K562 (cell line): ENCODE data around the gene BRME1. TPM values are rescaled to one million over a fixed set of nuclear protein-coding genes. Genes with fewer than 3 reads are reported as not detected.

Source experiments
- ARHGAP35 ChIP-seq: fragments of 450-650 bp; IDR thresholded peaks from 2 replicates; pipeline ENCODE4 v1.6.1; 2018; ENCODE audit not compliant: partially characterized antibody
- E2F6 ChIP-seq, 2 experiments: IDR thresholded peaks; 2 replicates each; pipeline ENCODE4 v1.6.1; 2011; ENCODE audit warnings: borderline replicate concordance in 1 of 2, control low read depth in 1 of 2, low read depth in 1 of 2, low read length in 1 of 2, mild to moderate bottlenecking in 1 of 2, mixed read lengths in 1 of 2, moderate library complexity in 1 of 2; ENCODE audit not compliant: insufficient read depth in 1 of 2, insufficient read length in 1 of 2, poor library complexity in 1 of 2, severe bottlenecking in 1 of 2; ENCODE audit errors: extremely low read depth in 1 of 2
- ELF2 ChIP-seq: fragments of 250-450 bp; sonication (Bioruptor Pico); IDR thresholded peaks from 2 replicates; pipeline ENCODE4 v1.5.0; 2021; ENCODE audit warnings: mild to moderate bottlenecking
- FOXJ2 ChIP-seq: fragments of 200-800 bp; sonication (Bioruptor generic); IDR thresholded peaks from 2 replicates; pipeline ENCODE4 v1.6.1; 2016; ENCODE audit warnings: missing genetic modification characterization, missing compliant biosample characterization
- FOXO4 ChIP-seq: fragments of 450-650 bp; formaldehyde crosslinking; IDR thresholded peaks from 2 replicates; pipeline ENCODE4 v1.4.0; 2020; ENCODE audit warnings: mild to moderate bottlenecking, moderate library complexity
- GTF2E2 ChIP-seq: fragments of 200-800 bp; sonication (Bioruptor generic); IDR thresholded peaks from 2 replicates; pipeline ENCODE4 v1.6.1; 2016; ENCODE audit warnings: missing genetic modification characterization, missing compliant biosample characterization
- KHSRP ChIP-seq: fragments of 450-650 bp; IDR thresholded peaks from 2 replicates; pipeline ENCODE4 v1.6.1; 2017
- MBD2 ChIP-seq: sonication (generic); IDR thresholded peaks from 2 replicates; pipeline ENCODE4 v1.6.1; 2016; ENCODE audit warnings: low read depth, borderline replicate concordance
- MYC ChIP-seq, 2 experiments: fragments of 250-450 bp in 1 of 2; sonication (Bioruptor Pico) in 1 of 2; IDR thresholded peaks; 2 replicates each; pipeline versions ENCODE4 v1.5.1 to v1.6.1; 2012 to 2021; ENCODE audit warnings: low read depth in 2 of 2, borderline replicate concordance in 1 of 2, improper control_type of control experiment in 1 of 2, low read length in 1 of 2, mild to moderate bottlenecking in 1 of 2, moderate library complexity in 1 of 2
- NBN ChIP-seq: fragments of 450-650 bp; IDR thresholded peaks from 2 replicates; pipeline ENCODE4 v1.6.1; 2016; ENCODE audit warnings: low read depth, mild to moderate bottlenecking
- NELFE ChIP-seq: IDR thresholded peaks from 2 replicates; pipeline ENCODE4 v1.6.1; 2011; ENCODE audit warnings: mild to moderate bottlenecking; ENCODE audit not compliant: insufficient read depth, insufficient read length
- SETDB1 ChIP-seq: IDR thresholded peaks from one replicate; pipeline ENCODE4 v1.6.1; 2012; ENCODE audit warnings: low read length, control low read depth, inconsistent platforms
- SREBF2 ChIP-seq: sonication (generic); formaldehyde crosslinking; IDR thresholded peaks from 2 replicates; pipeline ENCODE4 v1.4.0; 2020; ENCODE audit warnings: mild to moderate bottlenecking, missing genetic modification reagents
- STAT5B ChIP-seq: fragments of 250-450 bp; sonication (Bioruptor Pico); IDR thresholded peaks from 2 replicates; pipeline ENCODE4 v1.8.0; 2021; ENCODE audit warnings: mild to moderate bottlenecking, inconsistent platforms
- ZBTB34 ChIP-seq: fragments of 250-450 bp; sonication (Bioruptor Pico); IDR thresholded peaks from 2 replicates; pipeline ENCODE4 v1.8.0; 2021; ENCODE audit warnings: mild to moderate bottlenecking, moderate library complexity
- ZBTB43 ChIP-seq: sonication (generic); formaldehyde crosslinking; IDR thresholded peaks from 2 replicates; pipeline ENCODE4 v1.8.0; 2023; ENCODE audit warnings: mild to moderate bottlenecking, missing genetic modification reagents
- ZFP36 ChIP-seq: fragments of 150-350 bp; IDR thresholded peaks from 2 replicates; pipeline ENCODE4 v1.6.1; 2018; ENCODE audit warnings: low read length, low read depth; ENCODE audit not compliant: partially characterized antibody
- ZNF146 ChIP-seq: IDR thresholded peaks from one replicate; pipeline ENCODE4 v1.6.1; 2018; ENCODE audit warnings: missing compliant biosample characterization; ENCODE audit not compliant: unreplicated experiment
- ZNF174 ChIP-seq: fragments of 250-450 bp; sonication (Bioruptor Pico); IDR thresholded peaks from 2 replicates; pipeline ENCODE4 v1.4.0; 2020; ENCODE audit warnings: mild to moderate bottlenecking
- ZNF280B ChIP-seq: fragments of 250-450 bp; sonication (Bioruptor Pico); IDR thresholded peaks from 2 replicates; pipeline ENCODE4 v1.5.1; 2021; ENCODE audit warnings: mild to moderate bottlenecking
- ZNF778 ChIP-seq: fragments of 450-650 bp; formaldehyde crosslinking; IDR thresholded peaks from 2 replicates; pipeline ENCODE4 v1.4.0; 2020; ENCODE audit warnings: mild to moderate bottlenecking, moderate library complexity
- polyA plus RNA-seq, 8 experiments: library from polyadenylated mRNA; depleted of rRNA in 4 of 8; stranded (reverse) in 5 of 8; unstranded in 3 of 8; fragments of >200 nt; fragmentation: Nextera tagmentation in 2 of 8; fragmentation: Illumina TruSeq in 1 of 8; extraction: Ambion mirVana in 2 of 8; extraction: Trizol in 1 of 8; gene quantifications; 2 replicates each; pipeline versions ENCODE4 v1.2.1 to v1.2.3, GENCODE V29; 2011 to 2014; ENCODE audit warnings: inconsistent platforms in 1 of 8, missing spikeins in 1 of 8
- total RNA-seq, 7 experiments: library from RNA; depleted of rRNA in 6 of 7; stranded (reverse); fragments of >200 nt in 6 of 7; fragmentation: Illumina TruSeq in 2 of 7; extraction: Trizol in 2 of 7; gene quantifications; 2 replicates each; pipeline versions ENCODE4 v1.2.1 to v1.2.3, GENCODE V29; 2011 to 2021; ENCODE audit warnings: low replicate concordance in 1 of 7

The BRME1 gene
- total and polyA plus RNA-seq, 9 of the 15 experiments (the other 6 are each of a cell fraction or from before 2014, with no cell fraction given), result 0.75 to 6.1 (median 3.6) TPM

GRCh38 chr19:13846557-13847406 is 59.1 kb downstream of the BRME1 start (continued):
- no peak for TF ChIP-seq SETDB1
- no peak for TF ChIP-seq ZNF778 (CRISPR knock-in tag)
- TF ChIP-seq MYC (IDR thresholded peaks at IDR 0.05; ENCODE audit: low read depth, low read length), result no peak; the same call in 1 of the 2 replicates
- no peak for TF ChIP-seq MYC (CRISPR knock-in tag; IDR thresholded peaks at IDR 0.05; ENCODE audit: borderline replicate concordance, low read depth)
- no peak for TF ChIP-seq ZNF280B
- TF ChIP-seq KHSRP, result no peak
- TF ChIP-seq FOXJ2, result peak; percentile 99
- TF ChIP-seq FOXO4, result no peak
- no peak for TF ChIP-seq NELFE
- no peak for TF ChIP-seq GTF2E2 (tag)
- no peak; the same call in 1 of the 2 replicates for TF ChIP-seq MBD2
- no peak for TF ChIP-seq STAT5B (CRISPR knock-in tag)
- TF ChIP-seq ZBTB34 (CRISPR knock-in tag), result no peak
- no peak for TF ChIP-seq SREBF2 (CRISPR knock-in tag)
- no peak for TF ChIP-seq ARHGAP35
- TF ChIP-seq E2F6 (IDR thresholded peaks at IDR 0.05; ENCODE audit: borderline replicate concordance in 1 of 2, extremely low read depth in 1 of 2, insufficient read depth in 1 of 2, insufficient read length in 1 of 2, low read depth in 1 of 2, low read length in 1 of 2, poor library complexity in 1 of 2, severe bottlenecking in 1 of 2), result peak in 1 of 2 experiments; percentile 9
- TF ChIP-seq ELF2 (CRISPR knock-in tag), result no peak
- TF ChIP-seq ZFP36, result no peak
- no peak for TF ChIP-seq ZNF174 (CRISPR knock-in tag)
- no peak for TF ChIP-seq NBN
- TF ChIP-seq ZBTB43 (CRISPR knock-in tag), result no peak
- TF ChIP-seq ZNF146, result no peak
